Heart left ventricle (tissue), 16 donors: Measurements from ENCODE around the gene MRPS34. TPM values are rescaled to one million over a fixed set of nuclear protein-coding genes. Genes with fewer than 3 reads are reported as not detected.

ENCODE experiments used
- ATAC-seq, 4 donors: fragments of 200-7000 bp; cut with Tn5 transposase; one replicate each; pipeline ENCODE4 v1.9.1; 2020 to 2022; ENCODE audit warnings: moderate library complexity in 4 of 4, mild to moderate bottlenecking in 3 of 4, moderate number of reproducible peaks in 1 of 4
- DNase-seq, 5 donors: peaks; one replicate each; pipeline ENCODE4 v3.0.0-alpha.2; 2020
- H3K27ac ChIP-seq, 12 donors: fragments of 200-600 bp; sonication (generic) in 4 of 12; one replicate each; pipeline versions ENCODE4 v1.5.0 to v1.8.0; 2016 to 2022; ENCODE audit warnings: mild to moderate bottlenecking in 2 of 12
- H3K27me3 ChIP-seq, 9 donors: fragments of 200-600 bp; sonication (generic) in 2 of 9; one replicate each; pipeline versions ENCODE4 v1.5.1 to v1.8.0; 2016 to 2022; ENCODE audit warnings: mild to moderate bottlenecking in 3 of 9
- H3K36me3 ChIP-seq, 9 donors: fragments of 200-600 bp; sonication (generic) in 2 of 9; one replicate each; pipeline versions ENCODE4 v1.5.0 to v1.8.0; 2018 to 2022; ENCODE audit warnings: mild to moderate bottlenecking in 2 of 9
- H3K4me1 ChIP-seq, 12 donors: fragments of 200-600 bp; sonication (generic) in 4 of 12; one replicate each; pipeline versions ENCODE4 v1.5.0 to v1.8.0; 2016 to 2022; ENCODE audit warnings: mild to moderate bottlenecking in 3 of 12
- H3K4me3 ChIP-seq, 12 donors: fragments of 200-600 bp; sonication (generic) in 4 of 12; one replicate each; pipeline versions ENCODE4 v1.5.0 to v1.8.0; 2017 to 2022; ENCODE audit warnings: mild to moderate bottlenecking in 9 of 12, moderate library complexity in 4 of 12
- H3K9me3 ChIP-seq, 12 donors: fragments of 200-600 bp; sonication (generic) in 4 of 12; one replicate each; pipeline versions ENCODE4 v1.5.0 to v1.8.0; 2016 to 2022; ENCODE audit warnings: mild to moderate bottlenecking in 1 of 12
- CTCF ChIP-seq, 12 donors: fragments of 200-600 bp; sonication (generic) in 4 of 12; IDR thresholded peaks; one replicate each; pipeline versions ENCODE4 v1.5.0 to v1.8.0; 2018 to 2022; ENCODE audit warnings: antibody characterized with exemption in 12 of 12, mild to moderate bottlenecking in 5 of 12
- POLR2A ChIP-seq, 2 donors: fragments of 450-650 bp; IDR thresholded peaks; one replicate each; pipeline ENCODE4 v1.6.1; 2017; ENCODE audit warnings: antibody characterized with exemption in 2 of 2, mild to moderate bottlenecking in 2 of 2, moderate library complexity in 2 of 2
- WGBS, 4 donors: extraction: QIAGEN DNeasy Blood & Tissue Kit in 2 of 4; methylation state at CpG; one replicate each; pipeline versions ENCODE4 v1.1.5 to v1.1.7; 2013 to 2018; 5-methylcytosine and 5-hydroxymethylcytosine counted together
- intact Hi-C, 10 donors: fragments of 100-400 bp; cut with DNase I; formaldehyde crosslinking; loops; one replicate each; pipeline versions ENCODE4 v1.11.1 to v1.14.2; 2022
- polyA plus RNA-seq, 2 donors: library from polyadenylated mRNA; stranded (reverse); fragments of 200-250 nt; gene quantifications; one replicate each; pipeline ENCODE4 v1.2.3, GENCODE V29; 2013
- total RNA-seq, 9 donors: library from RNA; depleted of rRNA in 2 of 9; stranded (reverse); fragments of >200 nt in 2 of 9; fragmentation: NEBNext Ultra II Directional in 3 of 9; extraction: Animal tissue kit (Norgen Biotek cat#: 25700) in 3 of 9; gene quantifications; one replicate each; pipeline versions ENCODE4 v1.1.0 to v1.2.4, GENCODE V29; 2016 to 2023
- donor health status: ischemic (EF 13 %, LVEDD 7.1; RV severe dilation, severe dysfunction).
- donor health status: healthy with polysubstance abuse.
- donor health status: DM: no; HTN: yes; CAD: no.
- donor health status: DM: no; HTN: no; CAD: no.
- donor health status: ischemic (EF 25% LVEDD 6.9; RV normal size, moderate dysfunction).
- donor health status: ischemic (EF 25% LVEDD 5.7; RV mildly dilated, moderate dysfunction).
- donor health status: healthy.
- donor health status: DM: yes; HTN: yes; CAD: no.
- donor health status: ischemic (EF 35%, LVEDD 5.7; RV mildly dilated, moderate dysfunction).
- donor health status: nonischemic (EF 11% LVEDD 7.7; RV severe dilation, severe dysfunction).
- donor health status: DM: yes; HTN: yes; CAD: no.
- donor health status: PGD.
- donor health status: ischemic (EF 29% LVEDD 5.4; RV normal size, mild dysfunction).
- donor health status: nonischemic (EF 23%, LVEDD 6.1; RV moderate dilation, normal function).

The MRPS34 gene
- total and polyA plus RNA-seq, 11 donors, result 58.0 to 123 (median 81.8) TPM

- 92 to 94% (median 92%) methylated on average over 14 to 15 of the region's 15 CpGs for WGBS, 4 donors
- H3K27ac ChIP-seq, result no peak overlapping the region
- H3K9me3 ChIP-seq, result no peaks in the 10 kb centered on the region
- ATAC-seq, result no peak
- H3K4me3 ChIP-seq, result no peak overlapping the region
- H3K36me3 ChIP-seq, result peaks cover 0 to 89% (median 78%) of the 10 kb centered on the region in 9 donors
- no peaks in the 10 kb centered on the region for H3K4me1 ChIP-seq
- DNase-seq, result peak in 1 of 5 donors; percentile 7
- H3K27me3 ChIP-seq, result no peaks in the 10 kb centered on the region
- no peak for TF ChIP-seq CTCF (IDR thresholded peaks at IDR 0.05)
- TF ChIP-seq POLR2A (IDR thresholded peaks at IDR 0.05), result no peak
- intact Hi-C loops, result no loop called here
Observed at GRCh38 chr16:1761751-1762150, 11.2 kb downstream of the MRPS34 start.

- intact Hi-C loops, result no loop called here
- Histone ChIP-seq H3K9me3 (no peaks in the 10 kb centered on the region), H3K4me1 (no peaks in the 10 kb centered on the region), H3K4me3 (no peak overlapping the region), H3K36me3 (peaks cover 0 to 80% (median 69%) of the 10 kb centered on the region in 9 donors), H3K27ac (no peak overlapping the region), H3K27me3 (no peaks in the 10 kb centered on the region)
- WGBS, 4 donors, result 85 to 94% (median 88%) methylated on average over 7 to 15 of the region's 15 CpGs
- DNase-seq (no peak), ATAC-seq (no peak)
- TF ChIP-seq CTCF (IDR thresholded peaks at IDR 0.05), result no peak
- TF ChIP-seq POLR2A (IDR thresholded peaks at IDR 0.05), result no peak
Observed at GRCh38 chr16:1760911-1761310, 12.0 kb downstream of the MRPS34 start.

- no peaks in the 10 kb centered on the region for H3K9me3 ChIP-seq
- H3K36me3 ChIP-seq, result peaks cover 0 to 77% (median 66%) of the 10 kb centered on the region in 9 donors
- H3K4me3 ChIP-seq, result no peak overlapping the region
- intact Hi-C loops, result no loop called here
- H3K27me3 ChIP-seq, result no peaks in the 10 kb centered on the region
- H3K27ac ChIP-seq, result no peak overlapping the region
- no peak for ATAC-seq
- no peaks in the 10 kb centered on the region for H3K4me1 ChIP-seq
- WGBS, 4 donors, result 96 to 100% (median 97%) methylated on average over 13 to 21 of the region's 21 CpGs
- DNase-seq, result no peak
- no peak for TF ChIP-seq CTCF (IDR thresholded peaks at IDR 0.05)
- no peak for TF ChIP-seq POLR2A (IDR thresholded peaks at IDR 0.05)
Observed at GRCh38 chr16:1759511-1759910, 13.4 kb downstream of the MRPS34 start.

GRCh38 chr16:1758923-1759322, 14.0 kb downstream of the MRPS34 start:
- DNase-seq (no peak), ATAC-seq (no peak)
- Histone ChIP-seq H3K27ac (no peak overlapping the region), H3K27me3 (no peaks in the 10 kb centered on the region), H3K4me1 (no peaks in the 10 kb centered on the region), H3K4me3 (no peak overlapping the region), H3K9me3 (no peaks in the 10 kb centered on the region), H3K36me3 (peaks cover 0 to 77% (median 66%) of the 10 kb centered on the region in 9 donors)
- intact Hi-C loops, result no loop called here
- 91 to 94% (median 93%) methylated on average over 15 to 18 of the region's 18 CpGs for WGBS, 4 donors
- TF ChIP-seq CTCF (IDR thresholded peaks at IDR 0.05), result no peak
- TF ChIP-seq POLR2A (IDR thresholded peaks at IDR 0.05), result no peak
